Jurkat, Clone E6-1 (cell line): Measurements from ENCODE around the gene PRPF31.

Experiments
- DNase-seq: peaks from one replicate; pipeline ENCODE4 v3.0.0-alpha.2; 2011; ENCODE audit warnings: low read depth, low spot score
- H3K4me3 ChIP-seq: 2 replicates; pipeline ENCODE4 v1.5.1; 2011; ENCODE audit warnings: mild to moderate bottlenecking, low read length, control low read depth, moderate library complexity

Gene PRPF31

GRCh38 chr19:54136086-54136863 is 20.7 kb downstream of the PRPF31 start:
- no peak for DNase-seq

GRCh38 chr19:54136864-54137698 is 21.5 kb downstream of the PRPF31 start:
- peak; percentile 100 for DNase-seq
- peak overlapping the region; percentile 66 for H3K4me3 ChIP-seq

More at GRCh38 chr19:54136086-54136863, 20.7 kb downstream of the PRPF31 start:
- H3K4me3 ChIP-seq: peak overlapping the region; percentile 59

- peak within 1 kb of the TSS; percentile 66 for H3K4me3 ChIP-seq
- DNase-seq: no peak
Observed at GRCh38 chr19:54137699-54138488, 22.3 kb downstream of the PRPF31 start, which contains the start of gene CNOT3. TSS of gene CNOT3 (plus strand) at chr19:54137762. CDS start at chr19:54142979, 5,217 bp downstream.

GRCh38 chr19:54138489-54139256 is 23.1 kb downstream of the PRPF31 start:
- no peak for DNase-seq
- H3K4me3 ChIP-seq: peak overlapping the region; percentile 66

GRCh38 chr19:54141356-54141755 is 25.8 kb downstream of the PRPF31 start:
- no peak for DNase-seq
- no peak overlapping the region for H3K4me3 ChIP-seq

GRCh38 chr19:54142166-54142780 is 26.7 kb downstream of the PRPF31 start:
- no peak for DNase-seq
- H3K4me3 ChIP-seq: no peak overlapping the region

- H3K4me3 ChIP-seq: no peak overlapping the region
- DNase-seq: no peak
Observed at GRCh38 chr19:54145541-54146158, 30.1 kb downstream of the PRPF31 start.

GRCh38 chr19:54147676-54148075 is 32.1 kb downstream of the PRPF31 start:
- no peak overlapping the region for H3K4me3 ChIP-seq
- DNase-seq: no peak

GRCh38 chr19:54148158-54148557 is 32.6 kb downstream of the PRPF31 start:
- no peak overlapping the region for H3K4me3 ChIP-seq
- no peak for DNase-seq

GRCh38 chr19:54149021-54149812 is 33.7 kb downstream of the PRPF31 start:
- no peak for DNase-seq
- H3K4me3 ChIP-seq: no peak overlapping the region

GRCh38 chr19:54151362-54152035 is 35.9 kb downstream of the PRPF31 start:
- DNase-seq: no peak
- no peak overlapping the region for H3K4me3 ChIP-seq

- no peak for DNase-seq
- no peak overlapping the region for H3K4me3 ChIP-seq
Observed at GRCh38 chr19:54152267-54152666, 36.7 kb downstream of the PRPF31 start.

GRCh38 chr19:54152878-54153524 is 37.4 kb downstream of the PRPF31 start:
- DNase-seq: no peak
- no peak overlapping the region for H3K4me3 ChIP-seq

- no peak overlapping the region for H3K4me3 ChIP-seq
- DNase-seq: no peak
Observed at GRCh38 chr19:54153731-54154326, 38.3 kb downstream of the PRPF31 start.

- no peak overlapping the region for H3K4me3 ChIP-seq
- peak; percentile 88 for DNase-seq
Observed at GRCh38 chr19:54154603-54155345, 39.2 kb downstream of the PRPF31 start.
